Activated CD8-positive, alpha-beta T cell treated with anti-CD3 and anti-CD28 coated beads for 36 hours (primary cell): ENCODE data around the gene LTC4S. TPM values are rescaled to one million over a fixed set of nuclear protein-coding genes. Genes with fewer than 3 reads are reported as not detected.

Experiments used
- ATAC-seq: fragments of 200-7000 bp; cut with Tn5 transposase; one replicate; pipeline ENCODE4 v1.10.0; 2021; ENCODE audit warnings: mild to moderate bottlenecking, moderate library complexity
- CTCF ChIA-PET: fragments of 350-600 bp; sonication (Branson Sonifier 250); formaldehyde crosslinking; loops from one replicate; lab custom pipeline; 2021; ENCODE audit warnings: antibody characterized with exemption; lab: Charles Lee
- POLR2A ChIA-PET: fragments of 350-600 bp; sonication (Branson Sonifier 250); formaldehyde crosslinking; loops from one replicate; lab custom pipeline; 2021; ENCODE audit warnings: antibody characterized with exemption; lab: Charles Lee
- DNase-seq: peaks from one replicate; pipeline ENCODE4 v3.0.0-alpha.2; 2020
- H3K27ac Mint-ChIP-seq: one replicate; pipeline ENCODE4 v1.8.0; 2021; ENCODE audit warnings: mild to moderate bottlenecking, mixed read lengths
- H3K27me3 Mint-ChIP-seq: one replicate; pipeline ENCODE4 v1.8.0; 2021; ENCODE audit warnings: mixed read lengths
- H3K36me3 Mint-ChIP-seq: one replicate; pipeline ENCODE4 v1.8.0; 2021; ENCODE audit warnings: low read depth, mixed read lengths
- H3K4me1 Mint-ChIP-seq: one replicate; pipeline ENCODE4 v1.8.0; 2021; ENCODE audit warnings: low read depth, mixed read lengths
- H3K4me3 Mint-ChIP-seq: one replicate; pipeline ENCODE4 v1.8.0; 2021; ENCODE audit warnings: mild to moderate bottlenecking, moderate library complexity, mixed read lengths
- H3K9me3 Mint-ChIP-seq: one replicate; pipeline ENCODE4 v1.8.0; 2021; ENCODE audit warnings: mixed read lengths
- intact Hi-C: fragments of 100-400 bp; cut with micrococcal nuclease; formaldehyde crosslinking; loops from one replicate; pipeline ENCODE4 v1.10.0; 2022
- total RNA-seq, 2 experiments: library from RNA; stranded (reverse); gene quantifications; one replicate each; pipeline ENCODE4 v1.2.3, GENCODE V29; 2021
- TF ChIP-seq, protein P1 (sequence below): fragments of 200-600 bp; IDR thresholded peaks from one replicate; pipeline ENCODE4 v1.8.0; 2022; ENCODE audit warnings: antibody characterized with exemption, mild to moderate bottlenecking

LTC4S gene
- total RNA-seq, 2 experiments from 2014 or later, result 1.3 TPM; not detected in 1

DNA sequence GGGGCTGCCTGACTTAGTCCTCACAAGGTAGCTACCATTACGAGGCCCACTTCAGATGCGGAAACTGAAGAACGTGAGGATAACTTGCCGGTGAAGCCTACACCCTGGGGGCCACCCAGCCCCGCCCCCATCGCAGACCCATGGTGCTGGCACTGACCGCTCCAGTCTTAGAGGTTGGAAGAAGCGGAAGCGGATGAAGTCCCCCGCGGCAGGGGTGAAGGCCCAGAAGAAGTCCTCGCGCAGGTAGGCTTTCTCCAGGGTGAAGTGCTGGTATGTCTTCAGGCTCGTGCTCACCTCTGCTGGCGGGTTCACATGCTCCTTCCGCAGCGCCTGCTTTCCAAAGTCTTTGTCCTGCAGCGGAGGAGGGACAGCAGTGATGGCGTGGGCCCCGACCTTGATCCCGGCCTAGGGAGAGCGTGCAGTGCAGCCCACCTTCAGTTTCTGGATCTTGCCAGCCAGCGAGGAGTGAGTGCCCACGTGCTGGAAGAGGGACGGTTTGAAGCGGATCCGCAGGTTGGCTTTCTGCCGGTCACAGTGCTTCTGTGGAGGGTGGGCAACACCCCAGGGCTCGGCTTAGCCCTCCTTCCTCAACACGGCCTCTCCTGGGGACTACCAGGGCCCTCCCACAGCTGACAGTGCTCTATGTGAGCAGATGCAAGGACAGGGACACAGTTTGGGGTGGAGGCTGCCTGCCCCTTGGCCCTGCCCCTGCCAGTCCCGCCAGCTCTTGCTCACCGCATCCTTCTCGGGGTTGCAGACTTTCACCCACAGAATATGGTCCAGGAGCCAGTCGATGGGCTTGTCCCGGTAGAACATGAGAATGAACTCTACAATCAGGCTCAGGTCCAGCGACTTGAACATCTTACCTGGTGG, 5.2 kb downstream of the LTC4S start:
- CTCF ChIA-PET, result interaction anchor here (0.8 to 0.9 kb wide), 2 partner anchors 36 to 292 kb away, joined by 3 read pairs; no protein-coding TSS in a partner anchor
- ATAC-seq (no peak), DNase-seq (no peak)
- no peaks in the 10 kb centered on the region for H3K9me3 Mint-ChIP-seq
- peaks cover 33% of the 10 kb centered on the region for H3K4me1 Mint-ChIP-seq
- H3K36me3 Mint-ChIP-seq, result peaks cover 8% of the 10 kb centered on the region
- POLR2A ChIA-PET, result interaction anchor here (0.7 to 1.3 kb wide), 2 partner anchors 33 to 66 kb away, joined by 3 read pairs; partner anchors contain the start of gene MAML1
- no peaks in the 10 kb centered on the region for H3K27me3 Mint-ChIP-seq
- no peak overlapping the region for H3K4me3 Mint-ChIP-seq
- H3K27ac Mint-ChIP-seq, result no peak overlapping the region
- TF ChIP-seq, protein P1, sequence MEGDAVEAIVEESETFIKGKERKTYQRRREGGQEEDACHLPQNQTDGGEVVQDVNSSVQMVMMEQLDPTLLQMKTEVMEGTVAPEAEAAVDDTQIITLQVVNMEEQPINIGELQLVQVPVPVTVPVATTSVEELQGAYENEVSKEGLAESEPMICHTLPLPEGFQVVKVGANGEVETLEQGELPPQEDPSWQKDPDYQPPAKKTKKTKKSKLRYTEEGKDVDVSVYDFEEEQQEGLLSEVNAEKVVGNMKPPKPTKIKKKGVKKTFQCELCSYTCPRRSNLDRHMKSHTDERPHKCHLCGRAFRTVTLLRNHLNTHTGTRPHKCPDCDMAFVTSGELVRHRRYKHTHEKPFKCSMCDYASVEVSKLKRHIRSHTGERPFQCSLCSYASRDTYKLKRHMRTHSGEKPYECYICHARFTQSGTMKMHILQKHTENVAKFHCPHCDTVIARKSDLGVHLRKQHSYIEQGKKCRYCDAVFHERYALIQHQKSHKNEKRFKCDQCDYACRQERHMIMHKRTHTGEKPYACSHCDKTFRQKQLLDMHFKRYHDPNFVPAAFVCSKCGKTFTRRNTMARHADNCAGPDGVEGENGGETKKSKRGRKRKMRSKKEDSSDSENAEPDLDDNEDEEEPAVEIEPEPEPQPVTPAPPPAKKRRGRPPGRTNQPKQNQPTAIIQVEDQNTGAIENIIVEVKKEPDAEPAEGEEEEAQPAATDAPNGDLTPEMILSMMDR, result no peak
- intact Hi-C loops, result no loop called here

DNA sequence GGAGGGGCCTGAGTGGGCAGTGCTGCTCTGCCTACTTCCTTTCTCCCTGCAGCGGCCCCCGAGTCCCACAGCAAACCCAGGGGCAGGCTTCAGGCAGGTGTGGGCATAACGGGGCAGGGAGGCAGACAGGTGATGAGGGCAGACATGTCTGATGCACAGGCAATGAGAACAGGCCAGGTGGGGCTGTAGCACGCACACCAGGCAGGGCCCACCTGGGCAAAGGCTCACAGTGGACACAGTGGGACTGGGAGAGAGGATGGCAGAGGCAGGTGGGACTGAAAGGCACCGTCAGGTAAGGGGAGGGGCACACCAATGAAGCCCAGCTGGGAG, 5.8 kb downstream of the LTC4S start:
- DNase-seq (no peak), ATAC-seq (no peak)
- Mint-ChIP-seq H3K4me3 (no peak overlapping the region), H3K4me1 (peaks cover 33% of the 10 kb centered on the region), H3K27me3 (no peaks in the 10 kb centered on the region), H3K27ac (no peak overlapping the region), H3K36me3 (peaks cover 8% of the 10 kb centered on the region), H3K9me3 (no peaks in the 10 kb centered on the region)
- POLR2A ChIA-PET, result interaction anchor here (1.3 kb wide), 1 partner anchor 66 kb away, joined by 3 read pairs; the partner anchor contains the start of gene MAML1
- CTCF ChIA-PET, result no interaction called here
- TF ChIP-seq, protein P1, result no peak
- intact Hi-C loops, result no loop called here

DNA sequence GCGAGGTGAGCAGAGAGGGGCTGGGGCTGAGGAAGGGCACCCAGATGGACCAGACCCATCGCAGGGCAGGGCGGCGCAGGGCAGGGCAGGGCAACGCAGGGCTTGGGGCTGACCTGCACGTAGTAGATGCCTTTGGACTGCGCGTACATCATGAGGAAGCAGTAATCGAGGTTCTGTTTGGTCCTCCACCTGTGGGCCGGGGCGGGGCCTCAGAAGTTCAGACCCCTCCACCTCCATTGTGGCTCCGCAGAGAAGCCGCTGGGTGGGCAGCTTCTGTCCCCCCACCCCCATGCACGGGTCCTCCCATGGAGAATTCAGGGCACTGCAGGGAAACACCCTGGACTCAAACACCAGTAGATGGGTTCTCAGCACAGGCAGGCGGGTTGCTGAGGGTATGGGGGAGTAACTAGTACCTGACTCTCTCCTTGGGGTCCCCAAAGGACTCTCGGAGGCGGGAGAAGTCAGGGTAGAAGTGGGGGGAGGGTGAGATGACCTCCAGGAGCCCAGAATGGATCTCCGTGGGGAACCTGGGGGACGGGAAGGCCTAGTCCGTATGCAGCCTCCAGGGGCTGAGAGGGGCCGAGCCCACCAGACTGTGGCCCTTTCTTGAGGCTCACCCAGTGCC, 6.4 kb downstream of the LTC4S start:
- intact Hi-C loops, result loop anchor here (5.0 kb wide), 2 partner anchors 38 to 57 kb away; partner anchors contain the start of gene MRNIP
- Mint-ChIP-seq H3K27me3 (no peaks in the 10 kb centered on the region), H3K27ac (no peak overlapping the region), H3K36me3 (peaks cover 8% of the 10 kb centered on the region), H3K9me3 (no peaks in the 10 kb centered on the region), H3K4me1 (peaks cover 33% of the 10 kb centered on the region), H3K4me3 (no peak overlapping the region)
- DNase-seq (no peak), ATAC-seq (no peak)
- ChIA-PET POLR2A (no interaction called here), CTCF (interaction anchor here (2.2 kb wide), 1 partner anchor 106 kb away, joined by 13 read pairs; no protein-coding TSS in a partner anchor)
- TF ChIP-seq, protein P1, result no peak

- no peak for ATAC-seq
- intact Hi-C loops, result loop anchor here (5.0 kb wide), 2 partner anchors 38 to 57 kb away; partner anchors contain the start of gene MRNIP
- ChIA-PET CTCF (interaction anchor here (1.8 to 2.7 kb wide), 6 partner anchors 13 to 106 kb away, joined by 7 to 13 read pairs (median 12); no protein-coding TSS in a partner anchor), POLR2A (interaction anchor here (1.8 kb wide), 1 partner anchor 21 kb away, joined by 7 read pairs; no protein-coding TSS in a partner anchor)
- H3K4me3 Mint-ChIP-seq, result no peak overlapping the region
- H3K4me1 Mint-ChIP-seq, result peaks cover 33% of the 10 kb centered on the region
- H3K36me3 Mint-ChIP-seq, result peaks cover 10% of the 10 kb centered on the region
- no peaks in the 10 kb centered on the region for H3K9me3 Mint-ChIP-seq
- DNase-seq, result no peak
- H3K27me3 Mint-ChIP-seq, result no peaks in the 10 kb centered on the region
- no peak overlapping the region for H3K27ac Mint-ChIP-seq
- TF ChIP-seq, protein P1, result no peak
These were observed 7.0 kb downstream of the LTC4S start for GRCh38 chr5:179800696-179801201.
